Ishikawa (cell line): ENCODE results near the gene STAC3.

ENCODE experiments used
- CEBPB ChIP-seq: IDR thresholded peaks from 2 replicates; pipeline ENCODE4 v1.6.1; 2012
- CREB1 ChIP-seq: IDR thresholded peaks from 2 replicates; pipeline ENCODE4 v1.6.1; 2012; ENCODE audit warnings: low read depth
- EGR1 ChIP-seq: IDR thresholded peaks from 2 replicates; pipeline ENCODE4 v1.6.1; 2012
- EP300 ChIP-seq: IDR thresholded peaks from 2 replicates; pipeline ENCODE4 v1.6.1; 2012; ENCODE audit warnings: borderline replicate concordance
- FOXM1 ChIP-seq: IDR thresholded peaks from 2 replicates; pipeline ENCODE4 v1.6.1; 2012; ENCODE audit warnings: low read depth, borderline replicate concordance
- NFIC ChIP-seq: IDR thresholded peaks from 2 replicates; pipeline ENCODE4 v1.6.1; 2012
- RAD21 ChIP-seq: IDR thresholded peaks from 2 replicates; pipeline ENCODE4 v1.6.1; 2012; ENCODE audit warnings: low read depth
- TAF1 ChIP-seq: IDR thresholded peaks from 2 replicates; pipeline ENCODE4 v1.6.1; 2012; ENCODE audit warnings: low read depth, mild to moderate bottlenecking
- TCF12 ChIP-seq: IDR thresholded peaks from 2 replicates; pipeline ENCODE4 v1.6.1; 2012; ENCODE audit warnings: low read depth
- TEAD4 ChIP-seq: IDR thresholded peaks from 2 replicates; pipeline ENCODE4 v1.6.1; 2012
- YY1 ChIP-seq: IDR thresholded peaks from 2 replicates; pipeline ENCODE4 v1.6.1; 2012; ENCODE audit warnings: low read depth
- ZBTB7A ChIP-seq: IDR thresholded peaks from 2 replicates; pipeline ENCODE4 v1.6.1; 2012; ENCODE audit warnings: low read depth
- TF ChIP-seq, protein P1 (sequence below): IDR thresholded peaks from 2 replicates; pipeline ENCODE4 v1.6.1; 2012
- TF ChIP-seq, protein P2 (sequence below): IDR thresholded peaks from 2 replicates; pipeline ENCODE4 v1.6.1; 2012; ENCODE audit warnings: low read depth, mild to moderate bottlenecking
- TF ChIP-seq, protein P3 (sequence below): IDR thresholded peaks from 2 replicates; pipeline ENCODE4 v1.6.1; 2012

STAC3 gene

DNA sequence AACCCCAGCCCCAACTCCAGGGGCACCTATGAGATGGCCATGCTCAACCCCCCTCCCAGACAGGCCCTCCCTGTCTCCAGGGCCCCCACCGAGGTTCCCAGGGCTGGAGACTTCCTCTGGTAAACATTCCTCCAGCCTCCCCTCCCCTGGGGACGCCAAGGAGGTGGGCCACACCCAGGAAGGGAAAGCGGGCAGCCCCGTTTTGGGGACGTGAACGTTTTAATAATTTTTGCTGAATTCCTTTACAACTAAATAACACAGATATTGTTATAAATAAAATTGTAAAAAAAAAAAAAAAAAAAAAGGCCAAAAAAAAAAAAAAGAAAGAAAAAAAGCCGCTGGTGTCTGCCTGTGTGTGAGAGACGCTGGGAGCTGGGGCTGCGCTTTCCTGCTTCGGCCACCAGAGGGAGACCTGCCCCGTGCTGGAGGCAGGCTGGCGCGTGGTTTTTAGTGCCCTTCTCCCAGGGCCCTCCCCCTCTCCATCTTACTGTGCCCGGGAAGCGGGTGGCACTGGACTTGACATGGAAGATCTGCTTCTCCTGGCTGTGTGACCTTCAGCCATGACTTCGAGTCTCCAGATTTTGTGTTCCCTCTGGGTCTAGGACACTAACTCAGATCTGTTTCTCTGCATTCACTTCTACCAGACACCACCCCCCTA is 37.8 kb downstream of the STAC3 start:
- peak; percentile 96 for TF ChIP-seq RAD21
- TF ChIP-seq, protein P1, sequence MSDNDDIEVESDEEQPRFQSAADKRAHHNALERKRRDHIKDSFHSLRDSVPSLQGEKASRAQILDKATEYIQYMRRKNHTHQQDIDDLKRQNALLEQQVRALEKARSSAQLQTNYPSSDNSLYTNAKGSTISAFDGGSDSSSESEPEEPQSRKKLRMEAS: peak; percentile 92
- TF ChIP-seq ZBTB7A: peak; percentile 28; the same call in 1 of the 2 replicates
- no peak for TF ChIP-seq CREB1
- no peak for TF ChIP-seq NFIC
- 0 out of 2 replicates have a peak, but pooled peaks have one; percentile 11 for TF ChIP-seq TEAD4
- TF ChIP-seq, protein P2, sequence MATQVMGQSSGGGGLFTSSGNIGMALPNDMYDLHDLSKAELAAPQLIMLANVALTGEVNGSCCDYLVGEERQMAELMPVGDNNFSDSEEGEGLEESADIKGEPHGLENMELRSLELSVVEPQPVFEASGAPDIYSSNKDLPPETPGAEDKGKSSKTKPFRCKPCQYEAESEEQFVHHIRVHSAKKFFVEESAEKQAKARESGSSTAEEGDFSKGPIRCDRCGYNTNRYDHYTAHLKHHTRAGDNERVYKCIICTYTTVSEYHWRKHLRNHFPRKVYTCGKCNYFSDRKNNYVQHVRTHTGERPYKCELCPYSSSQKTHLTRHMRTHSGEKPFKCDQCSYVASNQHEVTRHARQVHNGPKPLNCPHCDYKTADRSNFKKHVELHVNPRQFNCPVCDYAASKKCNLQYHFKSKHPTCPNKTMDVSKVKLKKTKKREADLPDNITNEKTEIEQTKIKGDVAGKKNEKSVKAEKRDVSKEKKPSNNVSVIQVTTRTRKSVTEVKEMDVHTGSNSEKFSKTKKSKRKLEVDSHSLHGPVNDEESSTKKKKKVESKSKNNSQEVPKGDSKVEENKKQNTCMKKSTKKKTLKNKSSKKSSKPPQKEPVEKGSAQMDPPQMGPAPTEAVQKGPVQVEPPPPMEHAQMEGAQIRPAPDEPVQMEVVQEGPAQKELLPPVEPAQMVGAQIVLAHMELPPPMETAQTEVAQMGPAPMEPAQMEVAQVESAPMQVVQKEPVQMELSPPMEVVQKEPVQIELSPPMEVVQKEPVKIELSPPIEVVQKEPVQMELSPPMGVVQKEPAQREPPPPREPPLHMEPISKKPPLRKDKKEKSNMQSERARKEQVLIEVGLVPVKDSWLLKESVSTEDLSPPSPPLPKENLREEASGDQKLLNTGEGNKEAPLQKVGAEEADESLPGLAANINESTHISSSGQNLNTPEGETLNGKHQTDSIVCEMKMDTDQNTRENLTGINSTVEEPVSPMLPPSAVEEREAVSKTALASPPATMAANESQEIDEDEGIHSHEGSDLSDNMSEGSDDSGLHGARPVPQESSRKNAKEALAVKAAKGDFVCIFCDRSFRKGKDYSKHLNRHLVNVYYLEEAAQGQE: no peak
- no peak for TF ChIP-seq EGR1
- no peak for TF ChIP-seq TCF12
- TF ChIP-seq CEBPB: no peak
- TF ChIP-seq EP300: no peak
- TF ChIP-seq, protein P3, sequence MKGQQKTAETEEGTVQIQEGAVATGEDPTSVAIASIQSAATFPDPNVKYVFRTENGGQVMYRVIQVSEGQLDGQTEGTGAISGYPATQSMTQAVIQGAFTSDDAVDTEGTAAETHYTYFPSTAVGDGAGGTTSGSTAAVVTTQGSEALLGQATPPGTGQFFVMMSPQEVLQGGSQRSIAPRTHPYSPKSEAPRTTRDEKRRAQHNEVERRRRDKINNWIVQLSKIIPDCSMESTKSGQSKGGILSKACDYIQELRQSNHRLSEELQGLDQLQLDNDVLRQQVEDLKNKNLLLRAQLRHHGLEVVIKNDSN: 0 out of 2 replicates have a peak, but pooled peaks have one; percentile 36
- no peak for TF ChIP-seq TAF1
- TF ChIP-seq YY1: peak; percentile 75
- no peak for TF ChIP-seq FOXM1

DNA sequence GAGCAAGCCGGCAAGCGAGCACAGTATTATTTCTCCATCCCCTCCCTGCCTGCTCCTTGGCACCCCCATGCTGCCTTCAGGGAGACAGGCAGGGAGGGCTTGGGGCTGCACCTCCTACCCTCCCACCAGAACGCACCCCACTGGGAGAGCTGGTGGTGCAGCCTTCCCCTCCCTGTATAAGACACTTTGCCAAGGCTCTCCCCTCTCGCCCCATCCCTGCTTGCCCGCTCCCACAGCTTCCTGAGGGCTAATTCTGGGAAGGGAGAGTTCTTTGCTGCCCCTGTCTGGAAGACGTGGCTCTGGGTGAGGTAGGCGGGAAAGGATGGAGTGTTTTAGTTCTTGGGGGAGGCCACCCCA is 38.3 kb downstream of the STAC3 start:
- TF ChIP-seq TCF12 (no peak), EGR1 (no peak)
- TF ChIP-seq, protein P2: no peak

DNA sequence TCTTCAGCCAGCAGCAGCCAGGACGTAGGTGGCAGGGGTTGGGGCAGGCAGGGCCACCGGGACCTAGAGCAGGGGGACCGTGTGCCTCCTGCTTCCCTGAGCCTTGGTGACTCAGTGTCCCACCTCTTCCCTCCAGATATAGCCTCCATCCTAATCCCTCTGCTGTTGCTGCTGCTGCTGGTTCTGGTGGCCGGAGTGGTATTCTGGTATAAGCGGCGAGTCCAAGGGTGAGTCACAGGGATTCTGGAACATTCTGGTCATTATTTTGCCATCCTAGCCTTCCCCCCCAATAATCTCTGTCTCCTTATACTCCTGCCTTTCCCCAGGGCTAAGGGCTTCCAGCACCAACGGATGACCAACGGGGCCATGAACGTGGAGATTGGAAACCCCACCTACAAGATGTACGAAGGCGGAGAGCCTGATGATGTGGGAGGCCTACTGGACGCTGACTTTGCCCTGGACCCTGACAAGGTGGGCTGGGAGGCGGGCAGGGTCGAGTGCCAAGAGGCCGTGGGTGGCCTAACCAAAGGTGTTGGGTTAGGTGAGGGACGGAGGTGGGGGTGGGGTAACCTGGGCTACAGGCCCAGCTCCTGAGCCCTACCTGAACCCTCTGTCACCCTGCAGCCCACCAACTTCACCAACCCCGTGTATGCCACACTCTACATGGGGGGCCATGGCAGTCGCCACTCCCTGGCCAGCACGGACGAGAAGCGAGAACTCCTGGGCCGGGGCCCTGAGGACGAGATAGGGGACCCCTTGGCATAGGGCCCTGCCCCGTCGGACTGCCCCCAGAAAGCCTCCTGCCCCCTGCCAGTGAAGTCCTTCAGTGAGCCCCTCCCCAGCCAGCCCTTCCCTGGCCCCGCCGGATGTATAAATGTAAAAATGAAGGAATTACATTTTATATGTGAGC is 38.9 kb downstream of the STAC3 start:
- TF ChIP-seq CEBPB: no peak
- TF ChIP-seq EGR1: no peak
- no peak for TF ChIP-seq TAF1
- TF ChIP-seq NFIC: no peak
- TF ChIP-seq, protein P3: no peak
- no peak for TF ChIP-seq FOXM1
- TF ChIP-seq, protein P1: no peak
- no peak for TF ChIP-seq RAD21
- no peak for TF ChIP-seq TCF12
- TF ChIP-seq YY1: no peak

DNA sequence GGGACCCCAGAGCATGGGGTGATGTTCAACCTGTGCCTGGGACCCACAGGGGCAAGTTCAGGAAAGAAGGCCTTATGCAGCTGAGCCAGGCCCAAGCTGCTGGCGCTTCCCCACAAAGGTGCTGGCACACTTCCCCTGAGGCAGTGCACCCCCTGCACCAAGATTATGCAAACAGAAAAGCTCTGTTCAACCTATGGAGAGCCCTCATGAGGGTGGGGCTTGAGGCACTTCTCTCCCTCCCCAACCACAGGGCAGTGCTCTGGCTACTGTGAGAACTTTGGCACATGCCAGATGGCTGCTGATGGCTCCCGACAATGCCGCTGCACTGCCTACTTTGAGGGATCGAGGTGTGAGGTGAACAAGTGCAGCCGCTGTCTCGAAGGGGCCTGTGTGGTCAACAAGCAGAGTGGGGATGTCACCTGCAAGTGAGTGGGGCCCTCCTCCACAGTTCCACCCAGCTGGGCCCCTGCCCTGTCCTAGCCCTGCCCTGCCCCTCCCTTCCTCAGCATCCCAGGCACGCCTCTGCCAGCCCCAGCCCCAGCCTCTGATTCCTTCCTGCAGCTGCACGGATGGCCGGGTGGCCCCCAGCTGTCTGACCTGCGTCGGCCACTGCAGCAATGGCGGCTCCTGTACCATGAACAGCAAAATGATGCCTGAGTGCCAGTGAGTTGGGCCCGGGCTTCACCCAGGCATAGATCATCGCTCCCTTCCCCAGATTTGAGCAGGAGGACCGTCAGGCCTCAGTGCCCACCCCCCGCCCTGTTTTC is 39.9 kb downstream of the STAC3 start:
- no peak for TF ChIP-seq RAD21
- no peak for TF ChIP-seq CREB1
- TF ChIP-seq, protein P1: peak; percentile 80
- TF ChIP-seq YY1: no peak; the same call in 1 of the 2 replicates
- TF ChIP-seq FOXM1: no peak
- TF ChIP-seq TAF1: no peak
- no peak for TF ChIP-seq ZBTB7A
- TF ChIP-seq TEAD4: peak; percentile 4; the same call in 1 of the 2 replicates

DNA sequence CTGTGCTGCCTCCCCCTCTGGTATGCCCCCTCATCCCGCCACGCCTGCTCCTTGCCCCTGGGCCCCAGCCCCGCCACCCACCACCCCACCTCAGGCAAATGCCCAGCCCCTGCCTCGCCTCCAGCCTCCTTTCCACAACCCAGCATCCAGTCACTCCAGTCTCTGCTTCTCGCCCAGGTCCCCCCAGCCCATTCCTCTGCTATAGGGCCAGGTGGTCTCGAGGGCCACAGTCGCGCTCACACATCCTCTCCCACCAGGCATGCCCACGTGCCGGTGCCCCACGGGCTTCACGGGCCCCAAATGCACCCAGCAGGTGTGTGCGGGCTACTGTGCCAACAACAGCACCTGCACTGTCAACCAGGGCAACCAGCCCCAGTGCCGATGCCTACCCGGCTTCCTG is 40.5 kb downstream of the STAC3 start:
- TF ChIP-seq NFIC (no peak), EP300 (no peak), FOXM1 (no peak), CREB1 (no peak), CEBPB (no peak), TCF12 (no peak), YY1 (no peak), TEAD4 (no peak), EGR1 (no peak), TAF1 (no peak), RAD21 (no peak), ZBTB7A (no peak)
- TF ChIP-seq, protein P2: no peak
- TF ChIP-seq, protein P1: no peak
- TF ChIP-seq, protein P3: no peak
